IPS-NIHi11 (cell line): ENCODE results near the gene KCTD21.

Experiments used
- DNase-seq: peaks from one replicate; pipeline ENCODE4 v3.0.0; 2012; ENCODE audit warnings: mixed read lengths, low spot score

The KCTD21 gene

DNA sequence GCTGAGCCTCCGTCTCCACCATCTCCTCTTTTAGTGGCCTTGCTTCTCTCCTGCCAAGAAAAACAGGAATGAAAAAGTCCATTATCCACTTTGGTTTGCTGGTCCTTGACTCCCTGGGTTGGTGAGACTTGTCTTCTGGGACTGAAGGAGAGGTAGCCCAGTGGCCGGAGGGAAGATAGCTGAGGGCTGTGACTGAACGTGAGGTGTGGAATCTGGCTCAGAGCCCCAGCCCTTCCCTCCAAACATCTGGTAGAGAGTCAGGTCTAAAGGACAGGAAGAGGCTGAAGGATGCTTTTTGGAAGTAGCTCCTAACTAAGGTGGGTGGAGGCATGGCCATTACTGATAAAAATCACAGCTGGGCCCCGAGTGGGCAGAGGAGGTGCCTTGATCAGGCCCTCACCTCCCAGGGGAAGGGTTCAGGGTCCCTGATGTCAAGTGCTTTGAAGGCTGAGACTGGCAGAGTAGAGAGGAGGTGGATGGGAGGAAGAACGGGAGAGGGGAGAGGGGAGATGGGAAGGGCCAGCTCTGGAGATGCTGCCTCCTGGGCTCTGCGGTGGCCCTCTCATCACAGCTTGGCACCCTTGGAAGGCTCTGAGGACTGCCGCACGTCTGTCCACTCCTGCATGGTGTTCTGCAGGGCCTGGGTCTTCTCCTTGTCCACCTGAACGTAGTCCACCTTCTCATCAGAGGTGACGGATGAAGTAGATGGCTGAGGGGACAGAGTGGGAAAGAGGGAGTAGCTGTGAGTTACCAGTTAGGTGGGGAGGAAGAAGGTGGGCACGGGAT, 30.5 kb upstream of the KCTD21 start:
- no peak for DNase-seq

DNA sequence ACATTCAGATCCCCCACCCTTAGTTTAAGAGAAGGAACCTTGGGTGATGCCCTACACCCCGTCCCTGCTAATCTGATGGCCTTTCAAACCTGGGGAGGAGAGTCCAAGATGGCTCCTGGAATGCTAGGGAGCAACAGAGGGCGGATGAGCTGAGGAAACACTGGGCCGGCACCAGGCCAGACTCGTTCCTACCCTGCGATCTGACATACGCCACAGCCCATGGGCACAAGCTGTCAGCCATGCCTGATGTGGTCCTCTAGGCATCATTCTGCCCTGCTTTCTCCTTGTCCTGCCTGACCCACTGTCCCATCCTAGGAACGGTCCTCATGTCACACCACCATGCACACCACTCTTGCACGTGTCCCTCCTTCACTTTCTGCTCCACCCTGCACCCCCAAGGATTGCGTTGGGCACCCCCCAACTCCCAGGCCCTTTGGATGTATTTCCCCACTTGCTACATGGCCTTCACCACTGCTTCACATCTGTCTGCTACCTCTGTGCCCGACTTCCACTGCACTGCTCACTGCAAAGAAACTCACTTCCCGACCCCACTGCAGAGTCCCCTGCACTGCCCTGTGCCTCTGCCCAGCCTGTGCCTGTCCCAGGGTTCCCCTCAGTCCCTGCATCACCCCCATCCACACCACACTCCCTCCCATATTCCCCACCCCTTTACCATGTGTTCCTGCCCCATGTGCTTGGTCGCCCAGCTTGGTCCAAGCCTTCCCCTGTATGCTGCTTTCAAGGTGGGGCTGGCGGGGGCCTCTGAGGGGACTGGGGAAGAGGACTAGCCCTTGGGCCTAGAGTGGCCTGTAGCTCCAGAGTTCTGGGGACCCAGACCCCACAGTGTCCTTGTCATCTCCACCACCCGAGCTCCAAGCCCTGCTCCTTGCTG, 29.5 kb upstream of the KCTD21 start:
- DNase-seq = no peak

- no peak for DNase-seq
Measured at GRCh38 chr11:78216571-78217287, 28.3 kb upstream of the KCTD21 start.

DNA sequence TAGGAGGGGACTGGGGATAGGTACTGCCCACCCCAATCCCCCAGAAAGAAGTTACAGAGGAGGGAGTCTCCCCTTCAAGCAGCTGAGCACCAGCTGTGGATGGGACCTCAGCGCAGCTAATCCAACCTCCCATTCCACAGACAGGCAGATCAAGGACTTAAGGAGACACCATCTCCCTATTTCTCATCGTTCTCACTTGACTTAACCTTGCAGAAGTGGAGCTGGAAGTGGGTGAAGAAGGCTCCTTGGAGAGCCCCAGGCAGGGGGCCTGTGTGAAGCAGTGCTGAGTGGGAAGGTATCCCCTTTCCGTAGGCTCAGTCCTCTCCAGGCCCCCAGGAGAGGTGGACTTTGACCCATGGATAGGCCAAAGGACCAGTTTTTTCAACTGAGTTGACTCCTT, 27.6 kb upstream of the KCTD21 start:
- DNase-seq = no peak

DNA sequence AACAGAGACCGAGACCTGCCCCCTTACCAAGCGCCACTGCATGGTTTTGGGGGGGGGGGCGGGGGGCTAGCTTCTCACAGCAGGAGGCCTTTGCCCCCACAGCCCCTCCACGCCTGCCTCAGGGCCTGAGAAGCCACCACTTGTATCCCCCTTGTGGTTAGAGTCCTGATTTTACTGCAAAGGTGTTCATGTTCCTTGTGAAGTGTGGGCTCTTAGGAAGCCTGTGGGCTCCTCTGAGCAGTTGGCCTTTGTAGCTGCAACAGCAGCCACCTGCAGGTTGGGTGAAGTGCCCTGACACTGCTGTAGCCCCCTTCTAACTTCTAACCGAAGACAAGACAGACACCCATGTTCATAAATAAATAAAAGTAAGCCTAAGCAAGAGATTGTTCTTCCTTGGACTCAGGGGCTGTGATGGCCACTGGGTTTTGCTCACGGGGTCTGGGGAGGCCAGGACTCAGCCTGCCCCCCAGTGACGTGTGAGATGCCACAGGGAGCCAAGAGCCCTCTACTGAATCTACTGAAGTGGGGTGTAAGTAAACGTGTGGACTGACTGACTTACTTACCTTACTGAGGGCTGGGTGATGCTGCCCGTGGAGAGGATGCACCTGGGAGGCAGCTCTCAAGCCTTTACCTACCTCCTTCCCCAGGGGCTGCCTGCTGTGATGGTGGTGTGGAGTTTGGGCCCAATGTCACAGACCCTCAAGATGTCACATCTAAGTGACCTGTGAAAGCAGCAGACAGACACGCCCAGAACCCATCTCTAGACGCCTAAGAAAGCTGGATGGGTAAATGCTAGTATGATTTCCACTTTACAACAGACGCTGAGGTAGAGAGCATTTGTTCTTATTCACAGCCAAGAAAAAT, 26.1 kb upstream of the KCTD21 start:
- DNase-seq = no peak

DNA sequence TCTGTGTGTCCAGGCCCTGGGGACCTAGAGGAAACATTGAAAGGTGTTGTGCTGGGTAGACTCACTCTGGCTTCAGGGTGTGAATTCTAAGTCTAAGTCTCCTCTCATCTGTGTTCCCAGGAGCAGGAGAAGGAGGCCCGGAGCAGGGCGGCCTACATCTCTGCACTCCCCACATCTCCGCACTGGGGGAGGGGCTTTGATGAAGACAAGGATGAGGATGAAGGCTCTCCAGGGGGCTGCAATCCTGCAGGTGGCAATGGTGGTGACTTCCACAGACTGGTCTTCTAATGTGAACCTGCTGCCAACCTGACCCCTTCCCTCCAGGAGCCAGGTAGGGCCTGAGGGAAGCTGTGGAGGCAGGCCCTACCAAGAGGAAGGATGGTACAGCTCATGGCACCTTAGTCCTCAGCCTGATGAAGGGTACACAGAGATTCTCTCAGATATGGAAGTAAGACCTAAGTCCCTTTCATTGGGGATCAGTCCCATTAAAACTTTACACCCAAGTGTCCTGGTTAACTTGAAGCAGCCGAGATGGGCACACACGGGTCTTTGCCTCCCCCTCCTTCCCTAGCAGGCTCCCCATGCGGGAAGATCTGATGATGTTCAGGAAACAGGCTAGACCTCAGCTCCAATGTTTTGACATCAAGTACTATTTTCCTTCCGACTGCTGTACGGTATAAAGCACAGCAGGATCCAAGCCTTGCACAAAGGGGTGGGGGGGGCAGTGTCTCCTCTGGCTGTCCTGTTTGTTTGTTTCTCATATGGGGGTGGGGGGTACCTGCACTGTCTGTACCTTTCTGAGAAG, 25.3 kb upstream of the KCTD21 start:
- no peak for DNase-seq

GRCh38 chr11:78212586-78213371, 24.4 kb upstream of the KCTD21 start:
- no peak for DNase-seq

GRCh38 chr11:78211565-78211964, 23.1 kb upstream of the KCTD21 start:
- DNase-seq = no peak

DNA sequence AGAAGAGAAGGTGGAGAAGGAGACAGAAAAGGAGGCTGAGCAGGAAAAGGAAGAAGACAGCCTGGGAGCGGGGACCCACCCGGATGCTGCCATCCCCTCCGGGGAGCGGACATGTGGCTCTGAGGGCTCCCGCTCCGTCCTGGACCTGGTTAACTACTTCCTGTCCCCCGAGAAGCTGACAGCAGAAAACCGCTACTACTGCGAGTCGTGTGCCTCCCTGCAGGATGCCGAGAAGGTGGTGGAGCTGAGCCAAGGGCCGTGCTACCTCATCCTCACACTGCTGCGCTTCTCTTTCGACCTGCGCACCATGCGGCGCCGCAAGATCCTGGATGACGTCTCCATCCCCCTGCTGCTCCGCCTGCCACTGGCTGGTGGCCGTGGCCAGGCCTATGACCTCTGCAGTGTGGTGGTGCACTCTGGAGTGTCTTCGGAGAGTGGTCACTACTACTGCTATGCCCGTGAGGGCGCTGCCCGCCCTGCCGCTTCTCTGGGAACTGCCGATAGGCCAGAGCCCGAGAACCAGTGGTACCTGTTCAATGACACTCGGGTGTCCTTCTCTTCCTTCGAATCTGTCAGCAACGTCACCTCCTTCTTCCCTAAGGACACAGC, 21.7 kb upstream of the KCTD21 start:
- no peak for DNase-seq

GRCh38 chr11:78209478-78209877, 21.1 kb upstream of the KCTD21 start:
- no peak for DNase-seq

- DNase-seq = no peak
Measured at GRCh38 chr11:78208257-78209165, 20.1 kb upstream of the KCTD21 start.

DNA sequence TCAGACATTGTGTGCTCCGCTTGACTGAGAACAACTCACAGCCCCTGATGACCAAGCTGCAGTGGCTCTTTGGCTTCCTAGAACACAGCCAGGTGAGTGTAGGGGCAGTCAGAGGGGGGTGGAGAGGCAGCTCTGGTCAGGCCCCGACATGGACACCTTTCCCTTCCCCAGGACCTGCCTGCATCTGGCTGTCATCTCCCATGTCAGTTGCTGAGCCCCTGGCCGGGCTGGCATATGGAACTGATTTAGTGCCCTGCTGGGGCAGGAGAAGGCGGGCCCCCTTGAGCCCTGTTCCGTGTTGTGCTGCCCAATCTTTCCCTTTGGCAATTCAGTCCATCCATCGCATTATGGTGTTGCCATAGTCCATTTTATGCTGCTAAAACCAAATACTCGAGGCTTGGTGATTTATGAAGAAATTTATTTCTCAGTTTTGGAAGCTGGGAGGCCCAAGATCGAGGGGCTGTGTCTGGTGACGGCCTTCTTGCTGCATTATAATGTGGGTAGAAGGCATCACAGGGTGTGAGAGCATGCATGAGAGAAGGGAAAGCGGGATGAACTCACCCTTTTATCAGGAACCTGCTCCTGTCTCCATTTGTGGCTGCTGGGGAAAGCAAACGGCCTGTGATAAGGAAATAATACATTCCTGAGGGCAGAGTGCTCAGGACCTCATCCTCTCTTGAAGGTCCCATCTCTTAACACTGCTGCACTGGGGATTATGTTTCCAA, 19.3 kb upstream of the KCTD21 start:
- DNase-seq = no peak

DNA sequence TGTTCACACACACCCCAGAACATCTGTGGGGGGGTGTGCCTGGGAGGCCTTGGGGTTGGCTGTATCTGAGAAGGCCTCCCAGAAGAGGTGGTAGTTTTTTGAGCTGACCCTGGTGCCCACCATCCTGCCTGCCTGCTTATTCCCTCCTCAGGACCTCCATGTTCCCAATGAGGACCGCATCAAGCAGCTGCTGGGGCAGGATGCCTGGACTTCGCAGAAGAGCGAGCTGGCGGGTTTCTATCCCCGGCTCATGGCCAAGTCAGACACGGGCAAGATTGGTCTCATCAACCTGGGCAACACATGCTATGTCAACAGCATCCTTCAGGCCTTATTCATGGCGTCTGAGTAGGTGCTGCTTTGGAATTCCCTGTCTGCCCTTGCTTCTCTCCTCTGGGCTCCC, 17.3 kb upstream of the KCTD21 start:
- no peak for DNase-seq

GRCh38 chr11:78205256-78205655, 16.8 kb upstream of the KCTD21 start:
- DNase-seq = no peak

DNA sequence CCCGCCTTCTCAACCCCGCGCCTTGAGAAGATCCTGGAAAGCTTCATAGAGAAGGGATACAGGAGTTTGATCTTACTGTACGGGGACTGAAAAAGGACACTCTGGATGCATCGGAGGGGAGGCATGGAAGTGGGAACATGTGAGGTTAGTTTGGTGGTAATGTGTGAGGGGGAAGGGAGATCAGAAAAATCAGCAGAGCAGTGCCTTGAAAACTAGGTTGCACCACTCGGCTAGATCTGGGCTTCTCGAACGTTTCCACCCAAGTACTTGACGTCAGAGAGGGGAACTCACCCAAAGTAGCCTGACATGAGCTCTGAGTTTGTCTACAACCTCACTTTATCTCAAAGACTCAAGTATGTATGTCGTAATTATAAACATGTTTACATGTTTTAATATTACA, 14.8 kb upstream of the KCTD21 start:
- no peak for DNase-seq

DNA sequence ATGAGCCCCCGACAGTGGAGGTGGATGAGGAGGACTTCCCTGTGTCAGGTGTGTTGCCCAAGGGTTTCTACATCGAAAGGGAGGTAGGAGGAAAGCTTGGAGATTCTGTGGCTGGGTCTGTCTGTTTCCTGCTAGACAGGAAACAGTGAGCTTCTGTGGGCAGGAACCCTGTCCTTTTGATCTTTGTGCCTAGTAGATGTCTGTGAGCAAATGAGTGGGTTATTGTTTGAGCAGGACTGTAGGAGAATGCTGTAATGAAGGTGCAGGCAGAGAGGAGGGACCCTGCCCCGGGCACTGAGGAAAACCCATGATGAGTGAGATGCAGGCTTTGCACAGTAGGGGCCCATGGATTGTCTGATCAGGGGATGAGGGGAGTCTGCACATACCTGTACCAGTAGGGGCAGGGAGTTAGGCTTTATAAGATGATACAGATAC, 14.3 kb upstream of the KCTD21 start:
- DNase-seq = no peak

GRCh38 chr11:78201096-78201818, 12.8 kb upstream of the KCTD21 start:
- no peak for DNase-seq
